H9 (cell line): ENCODE results near the gene FEM1B. TPM values are rescaled to one million over a fixed set of nuclear protein-coding genes. Genes with fewer than 3 reads are reported as not detected.

Source experiments
- DNase-seq: peaks from one replicate; pipeline ENCODE4 v3.0.0-alpha.2; 2017
- H2AFZ ChIP-seq: one replicate; pipeline ENCODE4 v1.6.1; 2013; ENCODE audit warnings: mild to moderate bottlenecking, low read length, control low read depth, moderate library complexity
- H2AK5ac ChIP-seq: 2 replicates; pipeline ENCODE4 v1.6.1; 2013; ENCODE audit warnings: low read length, control low read depth, mixed read lengths; ENCODE audit not compliant: insufficient read length
- H2BK120ac ChIP-seq: one replicate; pipeline ENCODE4 v1.6.1; 2013; ENCODE audit warnings: low read depth, mild to moderate bottlenecking, low read length, control low read depth, inconsistent platforms; ENCODE audit not compliant: poor library complexity, severe bottlenecking
- H2BK12ac ChIP-seq: 2 replicates; pipeline ENCODE4 v1.6.1; 2013; ENCODE audit warnings: low read length, control low read depth, mixed read lengths, low read depth; ENCODE audit not compliant: insufficient read length
- H2BK15ac ChIP-seq: 2 replicates; pipeline ENCODE4 v1.6.1; 2013; ENCODE audit warnings: low read depth, low read length, control low read depth
- H2BK20ac ChIP-seq: one replicate; pipeline ENCODE4 v1.6.1; 2013; ENCODE audit warnings: low read depth, mild to moderate bottlenecking, low read length, control low read depth, inconsistent platforms; ENCODE audit not compliant: poor library complexity, severe bottlenecking
- H2BK5ac ChIP-seq: 2 replicates; pipeline ENCODE4 v1.6.1; 2013; ENCODE audit warnings: low read length, control low read depth, mixed read lengths; ENCODE audit not compliant: insufficient read length
- H3K14ac ChIP-seq: 2 replicates; pipeline ENCODE4 v1.6.1; 2013; ENCODE audit warnings: low read length, control low read depth; ENCODE audit not compliant: insufficient read depth
- H3K18ac ChIP-seq: 2 replicates; pipeline ENCODE4 v1.6.1; 2013; ENCODE audit warnings: low read depth, mild to moderate bottlenecking, mixed read lengths, low read length, control low read depth; ENCODE audit not compliant: insufficient read length
- H3K23ac ChIP-seq: 2 replicates; pipeline ENCODE4 v1.6.1; 2013; ENCODE audit warnings: low read length, control low read depth, mixed read lengths, low read depth; ENCODE audit not compliant: insufficient read length
- H3K23me2 ChIP-seq: 2 replicates; pipeline ENCODE4 v1.6.1; 2013; ENCODE audit warnings: low read depth, mild to moderate bottlenecking, mixed read lengths, low read length, control low read depth; ENCODE audit not compliant: insufficient read length, poor library complexity, severe bottlenecking
- H3K27ac ChIP-seq: 2 replicates; pipeline ENCODE4 v1.5.1; 2013; ENCODE audit warnings: low read length, control low read depth, mixed read lengths, low read depth; ENCODE audit not compliant: insufficient read length
- H3K27me3 ChIP-seq: 2 replicates; pipeline ENCODE4 v1.6.1; 2013; ENCODE audit warnings: low read length, control low read depth, inconsistent platforms; ENCODE audit not compliant: insufficient read depth
- H3K4ac ChIP-seq: 2 replicates; pipeline ENCODE4 v1.6.1; 2013; ENCODE audit warnings: low read depth, mild to moderate bottlenecking, control low read depth, inconsistent platforms, low read length, moderate library complexity
- H3K4me1 ChIP-seq: 2 replicates; pipeline ENCODE4 v1.6.1; 2013; ENCODE audit warnings: low read length, control low read depth, inconsistent platforms; ENCODE audit not compliant: insufficient read depth
- H3K4me2 ChIP-seq: 2 replicates; pipeline ENCODE4 v1.6.1; 2013; ENCODE audit warnings: low read length, control low read depth, mixed read lengths; ENCODE audit not compliant: insufficient read length, insufficient read depth
- H3K56ac ChIP-seq: 2 replicates; pipeline ENCODE4 v1.6.1; 2013; ENCODE audit warnings: low read depth, mild to moderate bottlenecking, mixed read lengths, low read length, control low read depth; ENCODE audit not compliant: insufficient read length
- H3K79me1 ChIP-seq: 2 replicates; pipeline ENCODE4 v1.6.1; 2013; ENCODE audit warnings: low read depth, mild to moderate bottlenecking, moderate library complexity, low read length, control low read depth, inconsistent platforms; ENCODE audit not compliant: insufficient read depth, poor library complexity, severe bottlenecking
- H3K79me2 ChIP-seq: 2 replicates; pipeline ENCODE4 v1.6.1; 2013; ENCODE audit warnings: low read length, control low read depth, inconsistent platforms; ENCODE audit not compliant: insufficient read depth
- H3K9ac ChIP-seq: 2 replicates; pipeline ENCODE4 v1.6.1; 2013; ENCODE audit warnings: low read length, control low read depth, mixed read lengths; ENCODE audit not compliant: insufficient read length; ENCODE audit errors: extremely low read depth
- H3K9me3 ChIP-seq: one replicate; pipeline ENCODE4 v1.6.1; 2013; ENCODE audit warnings: low read depth, low read length, inconsistent platforms; ENCODE audit not compliant: control insufficient read depth
- H3T11ph ChIP-seq: one replicate; pipeline ENCODE4 v1.6.1; 2013; ENCODE audit warnings: mild to moderate bottlenecking, low read length, control low read depth, inconsistent platforms
- H4K20me1 ChIP-seq: one replicate; pipeline ENCODE4 v1.6.1; 2013; ENCODE audit not compliant: control insufficient read depth, insufficient read length, insufficient read depth
- H4K5ac ChIP-seq: 2 replicates; pipeline ENCODE4 v1.6.1; 2013; ENCODE audit warnings: low read depth, mild to moderate bottlenecking, mixed read lengths, low read length, control low read depth; ENCODE audit not compliant: insufficient read length
- H4K8ac ChIP-seq: replicated peaks from 2 replicates; pipeline ENCODE4 v1.6.1; 2013; ENCODE audit warnings: low read length, control low read depth, mixed read lengths, low read depth; ENCODE audit not compliant: insufficient read length
- H4K91ac ChIP-seq: 2 replicates; pipeline ENCODE4 v1.6.1; 2013; ENCODE audit warnings: low read depth, mild to moderate bottlenecking, moderate library complexity, mixed read lengths, low read length, control low read depth; ENCODE audit not compliant: insufficient read length
- H3K27ac Mint-ChIP-seq, 3 experiments: 2 replicates in 2 of 3; 3 replicates in 1 of 3; pipeline ENCODE4 v1.8.0; 2020 to 2021; ENCODE audit warnings: mixed read lengths in 3 of 3, mild to moderate bottlenecking in 1 of 3, moderate library complexity in 1 of 3
- H3K27me3 Mint-ChIP-seq: 2 replicates; pipeline ENCODE4 v1.8.0; 2021; ENCODE audit warnings: low read depth, mild to moderate bottlenecking, moderate library complexity, mixed read lengths
- H3K36me3 Mint-ChIP-seq, 3 experiments: 2 replicates in 2 of 3; 3 replicates in 1 of 3; pipeline ENCODE4 v1.8.0; 2020 to 2021; ENCODE audit warnings: low read depth in 3 of 3, mixed read lengths in 3 of 3; ENCODE audit not compliant: insufficient read depth in 1 of 3
- H3K4me1 Mint-ChIP-seq, 2 experiments: 2 replicates each; pipeline ENCODE4 v1.8.0; 2020; ENCODE audit warnings: mixed read lengths in 2 of 2
- H3K4me3 Mint-ChIP-seq, 2 experiments: 2 replicates in 1 of 2; 3 replicates in 1 of 2; pipeline ENCODE4 v1.8.0; 2020 to 2021; ENCODE audit warnings: mild to moderate bottlenecking in 2 of 2, mixed read lengths in 2 of 2, moderate library complexity in 1 of 2
- H3K9me3 Mint-ChIP-seq, 2 experiments: 2 replicates in 1 of 2; 3 replicates in 1 of 2; pipeline ENCODE4 v1.8.0; 2020; ENCODE audit warnings: mild to moderate bottlenecking in 2 of 2, mixed read lengths in 2 of 2, moderate library complexity in 1 of 2
- WGBS: extraction: QIAGEN DNeasy Blood & Tissue Kit; methylation state at CpG from one replicate; pipeline ENCODE4 v1.1.7; 2013; ENCODE audit warnings: missing lambda C conversion rate, low lambda C conversion rate, mixed read lengths; ENCODE audit not compliant: insufficient read length; ENCODE audit errors: extremely low coverage; 5-methylcytosine and 5-hydroxymethylcytosine counted together
- total RNA-seq: library from RNA; stranded (reverse); gene quantifications from 2 replicates; pipeline ENCODE4 v1.2.1, GENCODE V29; 2021
- TF ChIP-seq, protein P1 (sequence below): fragments of 200-600 bp; sonication (generic); conservative IDR thresholded peaks from 3 replicates; pipeline ENCODE4 v1.8.0; 2021; ENCODE audit warnings: antibody characterized with exemption, mild to moderate bottlenecking

The FEM1B gene
- total RNA-seq, 1 experiment from 2014 or later, result 77.9 TPM

DNA sequence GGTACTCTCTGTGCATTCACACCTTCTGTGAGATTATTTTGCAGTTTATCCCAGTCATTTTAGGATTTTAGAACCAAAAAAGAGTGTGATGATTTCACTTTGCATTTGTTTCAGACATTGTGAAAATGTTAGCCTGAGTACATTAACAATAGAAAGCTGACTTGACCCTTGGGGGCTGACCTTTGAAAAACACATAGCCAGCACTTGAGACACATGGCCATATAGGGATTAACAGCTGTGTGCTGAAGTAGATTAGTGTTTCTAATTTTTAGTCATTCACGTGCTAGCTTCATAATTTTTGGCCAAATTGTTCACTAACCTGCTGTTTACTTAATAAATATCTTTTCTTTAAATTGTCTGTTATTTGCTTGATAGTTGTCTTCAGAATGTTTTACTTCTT is 3.5 kb downstream of the FEM1B start:
- Histone ChIP-seq H2BK120ac (no peak overlapping the region), H3K27me3 (no peaks in the 10 kb centered on the region), H4K5ac (no peak overlapping the region), H3K9ac (no peak overlapping the region), H4K20me1 (no peaks in the 10 kb centered on the region), H3K4me1 (peaks cover 4% of the 10 kb centered on the region), H2BK15ac (no peak overlapping the region), H3K27ac (no peak overlapping the region), H2AFZ (no peak overlapping the region), H4K91ac (no peak overlapping the region), H3K14ac (no peak overlapping the region), H3K23ac (no peak overlapping the region), H3K18ac (no peak overlapping the region), H2BK20ac (no peak overlapping the region), H2BK5ac (no peak overlapping the region), H3K4me2 (no peak overlapping the region), H3K4ac (no peak overlapping the region), H3K79me2 (peaks cover 38% of the 10 kb centered on the region), H2BK12ac (no peak overlapping the region), H3T11ph (no peak overlapping the region), H3K56ac (no peak overlapping the region), H3K23me2 (peaks cover 13% of the 10 kb centered on the region), H3K79me1 (no peaks in the 10 kb centered on the region), H3K9me3 (no peaks in the 10 kb centered on the region), H2AK5ac (no peak overlapping the region), H4K8ac (no peak overlapping the region)
- H3K27ac Mint-ChIP-seq, result peak overlapping the region in 1 of 3 experiments; percentile 67; a peak in 1 of 7 replicates
- H3K36me3 Mint-ChIP-seq, result peaks cover 19 to 32% (median 22%) of the 10 kb centered on the region in 3 experiments
- peaks cover 62 to 63% of the 10 kb centered on the region in 2 experiments for H3K4me1 Mint-ChIP-seq
- TF ChIP-seq, protein P1, sequence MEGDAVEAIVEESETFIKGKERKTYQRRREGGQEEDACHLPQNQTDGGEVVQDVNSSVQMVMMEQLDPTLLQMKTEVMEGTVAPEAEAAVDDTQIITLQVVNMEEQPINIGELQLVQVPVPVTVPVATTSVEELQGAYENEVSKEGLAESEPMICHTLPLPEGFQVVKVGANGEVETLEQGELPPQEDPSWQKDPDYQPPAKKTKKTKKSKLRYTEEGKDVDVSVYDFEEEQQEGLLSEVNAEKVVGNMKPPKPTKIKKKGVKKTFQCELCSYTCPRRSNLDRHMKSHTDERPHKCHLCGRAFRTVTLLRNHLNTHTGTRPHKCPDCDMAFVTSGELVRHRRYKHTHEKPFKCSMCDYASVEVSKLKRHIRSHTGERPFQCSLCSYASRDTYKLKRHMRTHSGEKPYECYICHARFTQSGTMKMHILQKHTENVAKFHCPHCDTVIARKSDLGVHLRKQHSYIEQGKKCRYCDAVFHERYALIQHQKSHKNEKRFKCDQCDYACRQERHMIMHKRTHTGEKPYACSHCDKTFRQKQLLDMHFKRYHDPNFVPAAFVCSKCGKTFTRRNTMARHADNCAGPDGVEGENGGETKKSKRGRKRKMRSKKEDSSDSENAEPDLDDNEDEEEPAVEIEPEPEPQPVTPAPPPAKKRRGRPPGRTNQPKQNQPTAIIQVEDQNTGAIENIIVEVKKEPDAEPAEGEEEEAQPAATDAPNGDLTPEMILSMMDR, result no peak
- H3K9me3 Mint-ChIP-seq, result peaks cover 7 to 13% of the 10 kb centered on the region in 2 experiments
- WGBS, result no CpG with 5 or more reads among the region's 1 CpG
- H3K4me3 Mint-ChIP-seq, result peak overlapping the region; percentile 57 to 97
- H3K27me3 Mint-ChIP-seq, result no peaks in the 10 kb centered on the region
- DNase-seq, result no peak
